GM21381 (cell line): ENCODE measurements around the gene NLRC5.
"Not testable (repeated sequence)": the region's sequence is repeated elsewhere in the genome, so short reads cannot be mapped to it uniquely, and the experiment has no call there.

ENCODE experiments used
- ATAC-seq: cut with Tn5 transposase; IDR thresholded peaks from one replicate; pipeline ENCODE4 v1.9.1; 2021; ENCODE audit warnings: mild to moderate bottlenecking, moderate library complexity; ENCODE audit not compliant: unreplicated experiment

Gene NLRC5

DNA sequence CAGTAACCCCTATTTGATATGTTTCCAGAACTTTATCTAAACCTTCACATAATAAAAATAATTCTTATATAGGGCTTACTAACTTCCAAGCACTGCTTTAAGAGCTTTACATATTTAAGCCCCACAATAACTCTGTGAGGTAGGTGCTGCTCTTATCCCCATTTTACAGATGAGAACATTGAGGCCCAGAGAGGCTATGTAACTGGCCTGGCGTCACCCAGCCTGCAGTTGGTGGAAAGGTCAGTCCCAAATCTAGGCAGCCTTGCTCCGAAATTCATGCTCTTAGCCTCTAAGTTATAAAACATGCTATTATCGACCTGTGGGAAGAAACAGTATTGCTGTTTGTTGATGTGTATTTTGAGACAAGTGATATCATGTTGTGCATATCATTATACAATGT lies 9.0 kb downstream of the NLRC5 start:
- no peak for ATAC-seq

DNA sequence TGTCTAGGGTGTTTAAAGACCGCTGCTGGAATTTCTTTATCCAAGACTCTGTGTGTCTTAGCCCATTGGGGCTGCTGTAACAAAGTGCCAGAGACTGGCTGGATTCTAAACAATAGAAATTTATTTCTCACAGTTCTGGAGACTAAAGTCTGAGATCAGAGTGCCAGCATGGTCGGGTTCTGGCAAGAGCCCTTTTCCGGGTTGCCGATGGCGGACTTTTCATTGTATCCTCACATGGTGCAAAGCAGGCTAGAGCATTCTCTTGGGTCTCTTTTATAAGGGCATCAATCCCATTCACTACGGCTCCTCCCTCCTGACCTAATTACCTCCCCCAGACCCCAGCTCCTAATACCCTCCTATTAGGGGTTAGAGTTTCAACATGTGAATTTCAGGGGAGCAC lies 9.5 kb downstream of the NLRC5 start:
- no peak for ATAC-seq

DNA sequence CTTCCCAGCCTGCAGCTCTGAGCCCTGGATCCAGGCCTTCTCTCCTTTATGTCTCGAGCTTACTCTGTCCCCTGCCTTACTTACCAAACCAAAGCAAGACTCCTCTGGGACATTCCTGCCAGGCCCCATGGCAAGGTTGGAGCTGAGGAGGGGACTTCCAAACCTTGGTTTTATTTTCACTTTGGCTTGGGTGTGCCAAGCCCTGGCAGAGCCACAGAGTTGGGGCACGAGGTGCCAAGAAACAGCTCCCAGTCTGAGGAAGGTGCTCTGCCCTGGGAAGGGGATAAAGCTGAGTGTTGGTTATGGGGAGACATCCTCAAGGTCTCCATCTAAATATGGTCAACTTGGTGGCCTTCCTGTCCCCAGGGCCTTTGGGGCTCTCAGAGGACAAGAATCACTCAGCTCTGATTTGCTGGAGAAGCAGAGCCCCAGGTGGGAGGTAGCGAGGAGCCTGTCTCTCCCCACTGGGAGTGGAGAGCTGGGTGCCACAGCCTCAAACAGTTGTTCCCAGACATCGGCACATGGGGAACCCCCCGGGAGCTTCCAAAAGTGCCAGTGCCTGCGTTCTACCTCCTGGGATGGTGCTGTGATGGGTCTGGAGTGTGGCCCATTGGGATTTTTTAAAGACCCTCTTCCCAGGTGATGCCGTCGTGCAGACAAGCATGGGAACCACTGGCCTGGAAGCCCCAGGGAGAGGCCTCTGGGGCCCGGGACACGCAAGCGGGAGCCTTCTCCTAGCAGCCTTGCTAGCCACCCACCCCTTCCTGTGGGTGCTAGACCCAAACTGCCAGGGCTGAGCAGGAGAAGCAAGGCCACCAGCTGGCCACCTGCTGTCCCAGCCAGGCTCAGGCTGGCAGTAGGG lies 10.3 kb downstream of the NLRC5 start:
- no peak for ATAC-seq

DNA sequence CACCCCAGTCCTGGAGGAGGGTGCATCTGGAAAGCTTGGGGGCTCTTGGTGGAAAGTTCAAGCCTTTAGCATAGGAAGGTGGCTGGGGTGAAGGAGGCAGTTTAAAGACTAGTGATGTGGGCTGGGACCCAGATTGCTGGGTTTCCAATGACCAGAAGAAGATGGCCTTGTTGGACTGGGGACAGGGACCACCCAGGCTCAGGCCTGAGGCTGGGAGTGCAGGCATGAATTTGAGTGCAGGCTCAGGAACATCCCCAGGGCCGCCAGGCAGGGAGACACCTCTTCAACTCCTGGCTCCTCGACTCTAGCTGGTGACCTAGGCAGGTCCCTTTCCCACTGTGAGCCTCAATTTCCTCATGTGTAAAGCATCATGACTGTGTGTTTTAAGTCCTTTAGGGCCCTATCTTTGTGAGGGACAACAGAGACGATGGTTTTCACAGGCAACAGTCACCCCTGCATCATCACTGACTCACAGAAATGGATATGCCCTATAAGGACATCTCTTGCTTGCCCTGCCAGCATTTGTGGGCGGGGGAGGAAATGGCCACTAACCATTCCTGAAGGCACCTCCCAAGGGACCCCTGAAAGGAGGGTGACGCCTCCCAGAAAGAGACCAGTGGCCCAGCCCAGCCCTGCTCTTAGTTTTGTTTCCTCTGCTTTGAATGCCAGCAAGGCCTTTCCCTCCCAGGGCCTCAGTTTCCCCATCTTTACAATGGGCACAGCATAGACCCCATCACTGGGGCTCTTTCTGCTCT lies 11.1 kb downstream of the NLRC5 start:
- peak; percentile 47 for ATAC-seq

DNA sequence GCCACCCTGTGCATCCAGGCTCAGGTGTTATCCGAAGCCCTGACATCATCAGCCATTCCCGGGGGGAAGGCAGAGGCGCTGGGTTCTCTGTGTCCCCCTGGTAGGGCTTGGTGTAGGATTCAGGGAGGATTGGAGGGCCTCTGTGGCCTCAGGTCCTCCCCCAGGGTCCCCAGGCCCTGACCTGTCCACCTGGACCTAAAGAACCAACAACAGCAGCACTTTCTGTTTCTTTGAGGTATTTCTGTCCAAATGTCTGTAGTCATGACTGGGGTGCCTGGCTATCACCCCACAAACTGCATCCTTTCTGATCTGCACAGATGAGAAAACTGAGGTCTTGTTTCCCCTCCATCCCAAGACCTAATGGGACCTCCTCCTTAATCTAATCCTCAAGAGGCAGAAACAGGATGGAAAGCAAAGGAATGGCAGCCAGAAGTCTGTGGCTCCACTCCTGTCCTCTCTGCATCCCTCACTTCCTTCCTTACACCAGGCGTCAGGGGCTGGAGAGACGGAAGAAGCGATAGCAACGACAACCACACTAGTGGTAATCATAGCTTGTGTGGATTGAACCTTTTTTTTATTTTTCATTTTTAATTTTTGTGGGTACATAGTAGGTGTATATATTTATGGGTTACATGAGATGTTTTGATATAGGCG lies 11.8 kb downstream of the NLRC5 start:
- no peak for ATAC-seq

DNA sequence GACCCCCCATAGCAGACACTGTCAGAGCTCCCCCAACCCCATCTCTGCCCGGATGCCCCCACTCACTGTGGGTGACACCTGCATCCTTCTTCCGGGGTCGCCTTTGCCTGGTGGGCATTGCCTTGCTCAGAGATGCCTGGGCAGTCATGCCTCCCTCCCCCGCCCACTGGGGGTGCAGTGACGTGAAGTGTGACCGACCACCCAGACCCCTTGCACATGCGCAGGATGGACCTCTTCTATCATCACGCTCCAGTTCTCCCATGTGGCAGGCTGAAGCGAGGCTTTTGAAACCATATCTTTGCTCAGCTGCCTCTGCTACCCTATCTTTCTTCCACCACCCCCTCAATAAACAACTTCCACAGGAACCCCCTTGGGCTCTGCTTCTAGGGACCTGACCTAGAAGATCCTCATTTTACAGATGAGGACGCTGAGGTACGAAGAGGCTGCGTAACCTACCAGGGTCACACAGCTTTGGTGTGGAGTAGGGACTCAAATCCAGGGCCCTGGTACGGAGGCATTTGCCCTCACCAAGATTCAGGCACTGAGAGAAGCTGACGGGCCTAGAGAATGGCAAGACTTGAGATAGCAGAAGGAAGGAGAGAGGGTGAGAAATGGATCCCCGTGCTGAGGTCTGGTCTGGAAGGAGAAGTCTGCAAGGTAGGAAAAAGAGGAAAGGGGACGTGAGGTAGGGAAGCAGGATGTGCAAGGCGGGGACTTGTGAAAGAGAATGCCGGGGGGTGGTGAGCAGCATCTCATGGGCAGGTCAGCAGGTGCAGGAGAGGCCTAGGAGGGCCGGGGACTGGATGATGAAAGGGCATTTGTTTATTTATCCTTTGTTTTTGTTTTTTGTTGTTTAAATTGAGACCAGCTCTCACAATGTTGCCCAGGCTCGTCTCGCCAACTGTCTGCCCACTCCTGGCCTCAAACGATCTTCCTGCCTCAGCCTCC lies 14.4 kb downstream of the NLRC5 start:
- no peak for ATAC-seq

DNA sequence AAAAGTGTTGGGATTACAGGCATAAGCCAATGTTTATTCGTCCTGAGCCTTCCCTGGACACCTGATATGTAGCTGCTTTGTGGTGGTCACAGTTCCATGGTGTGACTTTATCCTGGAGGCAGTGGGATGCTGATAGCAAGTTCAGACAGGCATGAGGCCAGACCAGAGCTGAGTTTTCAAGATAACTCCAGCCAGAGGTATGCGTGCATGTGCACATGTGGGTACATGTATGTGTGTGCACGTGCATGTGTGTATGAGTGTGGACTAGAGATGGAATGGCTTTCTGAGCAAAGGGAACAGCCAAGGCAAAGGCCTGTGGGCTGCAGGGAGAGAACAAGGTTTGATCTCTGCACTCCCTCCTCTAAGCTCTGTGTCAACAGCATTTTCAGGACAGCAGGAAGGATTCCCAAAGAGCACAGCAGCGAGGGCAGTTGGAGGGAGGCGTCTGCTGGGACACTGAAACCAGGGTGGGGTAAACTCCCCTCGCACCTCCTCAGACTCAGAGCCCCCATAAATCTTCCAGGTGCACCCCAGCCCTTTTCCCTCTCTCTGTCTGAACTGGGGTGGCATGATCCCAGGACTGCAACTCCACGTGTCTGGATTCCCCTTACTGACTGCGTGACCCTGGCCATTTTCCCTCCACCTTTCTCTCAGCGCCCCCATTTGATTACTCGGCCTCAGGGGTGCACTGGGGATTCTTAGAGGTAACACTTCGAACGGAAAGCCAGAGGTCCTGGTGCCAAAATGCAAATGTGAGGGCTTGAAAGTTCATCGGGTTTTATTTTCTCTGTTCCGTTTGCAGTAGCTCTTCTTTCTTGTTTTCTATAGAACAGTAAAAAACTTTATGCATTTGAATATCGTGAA lies 15.3 kb downstream of the NLRC5 start:
- ATAC-seq: no peak

DNA sequence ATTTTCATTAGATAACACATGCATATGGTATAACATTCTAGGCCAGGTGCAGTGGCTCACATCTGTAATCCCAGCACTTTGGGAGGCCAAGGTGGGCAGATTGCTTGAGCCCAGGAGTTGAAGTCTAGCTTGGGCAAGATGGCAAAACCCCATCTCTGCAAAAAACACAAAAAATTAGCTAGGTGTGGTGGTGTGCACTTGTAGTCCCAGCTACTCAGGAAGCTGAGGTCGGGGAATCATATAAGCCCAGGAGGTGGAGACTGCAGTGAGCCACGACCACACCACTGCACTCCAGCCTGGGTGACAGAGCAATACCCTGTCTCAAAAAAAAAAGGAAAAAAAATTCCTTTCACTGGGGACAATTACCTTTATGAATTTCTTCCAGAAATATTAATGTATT lies 16.2 kb downstream of the NLRC5 start:
- not testable (repeated sequence) for ATAC-seq

DNA sequence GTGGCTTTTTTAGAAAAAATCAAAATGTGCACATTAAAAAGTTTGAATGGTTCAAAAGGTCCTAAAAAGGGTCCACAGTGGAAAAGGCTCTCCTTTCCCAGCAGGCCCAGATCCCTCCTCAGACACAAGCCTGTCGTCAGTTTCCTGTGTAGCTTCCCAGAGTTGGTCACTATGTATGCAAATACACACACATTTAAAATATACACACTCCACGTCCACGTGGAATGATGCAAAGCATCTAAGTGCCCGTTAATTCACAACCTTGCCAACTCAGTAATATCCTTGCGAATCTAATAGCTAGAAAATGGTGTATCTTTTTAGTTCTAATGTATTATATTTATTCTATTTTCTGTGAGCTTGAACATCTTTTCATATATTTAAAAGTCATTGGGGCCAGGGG lies 17.7 kb downstream of the NLRC5 start:
- ATAC-seq: no peak

DNA sequence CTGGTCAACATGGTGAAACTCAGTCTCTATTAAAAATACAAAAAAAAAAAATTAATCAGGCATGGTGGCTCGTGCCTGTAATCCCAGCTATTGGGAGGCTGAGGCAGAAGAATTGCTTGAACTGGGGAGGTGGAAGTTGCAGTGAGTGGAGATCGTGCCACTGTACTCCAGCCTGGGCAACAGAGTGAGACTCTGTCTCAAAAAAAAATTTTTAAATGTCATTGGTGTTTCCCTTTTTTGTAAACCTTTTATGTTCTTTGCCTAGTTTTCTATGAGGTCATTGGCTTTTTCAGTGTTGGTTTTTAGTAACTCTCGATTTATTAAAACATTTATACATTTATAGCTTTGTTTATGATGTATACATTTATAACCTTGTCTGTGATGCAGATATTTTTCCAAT lies 18.2 kb downstream of the NLRC5 start:
- no peak for ATAC-seq

DNA sequence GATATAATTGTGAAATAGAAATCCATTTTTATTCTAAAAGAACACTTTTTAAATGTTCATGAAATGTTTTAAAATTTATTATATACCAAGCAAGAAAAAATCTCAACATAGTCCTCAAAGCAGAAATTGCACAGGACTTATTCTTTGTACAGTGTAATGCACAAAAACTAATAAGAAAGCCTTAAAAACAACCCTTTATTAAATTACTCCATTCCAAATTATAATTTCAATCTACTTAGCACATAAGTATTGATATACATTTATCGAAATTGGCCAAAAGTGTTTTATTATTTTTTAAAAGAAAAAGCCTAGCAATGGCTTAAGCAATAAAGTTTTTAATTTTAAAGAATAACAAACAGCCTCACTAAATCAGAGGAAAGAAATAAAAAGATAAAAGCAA lies 19.1 kb downstream of the NLRC5 start:
- no peak for ATAC-seq

DNA sequence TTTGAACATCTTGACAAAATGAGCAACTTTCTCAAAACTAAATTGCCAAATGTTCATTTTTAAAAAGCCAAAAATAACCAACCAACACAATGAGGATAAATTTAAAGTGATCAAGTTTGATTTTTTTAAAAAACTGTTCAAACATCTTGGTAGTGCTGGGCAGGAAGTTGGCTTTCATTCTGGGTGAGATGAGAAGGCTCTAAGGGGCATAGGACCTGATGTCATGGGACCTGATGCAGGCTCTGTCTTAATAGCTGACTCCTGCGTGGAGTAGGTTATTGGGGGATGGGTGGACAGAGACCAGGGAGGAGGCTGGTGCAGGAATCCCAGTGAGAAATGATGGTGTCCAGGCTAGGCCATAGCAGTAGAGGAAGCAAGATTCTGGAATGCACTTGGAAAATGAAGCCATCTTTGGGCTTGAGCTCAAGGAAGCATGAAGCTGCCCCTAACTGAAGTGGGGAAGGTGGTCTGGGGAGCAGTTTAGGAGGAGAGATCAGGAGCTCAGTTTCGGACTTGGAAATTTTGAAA lies 20.4 kb downstream of the NLRC5 start:
- ATAC-seq: no peak

DNA sequence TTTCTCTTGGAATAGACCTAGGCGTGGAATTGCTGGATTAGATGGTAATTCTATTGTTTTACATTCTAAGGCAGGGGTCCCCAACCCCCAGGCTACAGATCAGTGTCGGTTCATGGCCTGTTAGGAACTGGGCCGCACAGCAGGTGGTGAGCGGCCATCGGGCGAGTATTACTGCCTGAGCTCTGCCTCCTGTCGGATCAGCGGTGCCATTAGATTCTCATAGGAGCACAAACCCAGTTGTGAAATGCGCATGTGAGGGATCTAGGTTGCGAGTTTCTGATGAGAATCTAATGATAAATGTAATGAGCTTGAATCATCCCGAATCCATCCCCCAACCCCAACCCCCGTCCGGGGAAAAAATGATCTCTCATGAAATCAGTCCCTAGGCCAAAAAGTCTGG lies 23.0 kb downstream of the NLRC5 start:
- ATAC-seq: no peak

DNA sequence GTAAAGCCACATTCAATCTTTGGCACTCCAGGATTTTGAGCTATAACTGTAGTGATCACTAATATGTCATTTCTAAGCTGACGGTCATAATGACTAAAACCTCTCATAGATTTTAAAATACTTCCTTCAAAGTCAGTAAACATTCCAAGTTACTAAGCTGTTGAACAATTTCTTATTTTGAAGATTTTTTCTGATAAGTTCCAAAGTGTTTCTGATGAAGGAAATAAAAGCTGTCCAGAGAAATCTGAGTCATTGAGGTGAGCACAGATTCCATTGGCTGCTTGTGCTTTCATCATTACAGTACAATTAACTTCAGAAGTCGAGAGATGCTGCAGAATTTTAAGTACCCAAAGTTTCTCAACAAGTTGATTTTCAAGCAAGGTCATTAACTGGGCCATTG lies 23.9 kb downstream of the NLRC5 start:
- no peak for ATAC-seq

DNA sequence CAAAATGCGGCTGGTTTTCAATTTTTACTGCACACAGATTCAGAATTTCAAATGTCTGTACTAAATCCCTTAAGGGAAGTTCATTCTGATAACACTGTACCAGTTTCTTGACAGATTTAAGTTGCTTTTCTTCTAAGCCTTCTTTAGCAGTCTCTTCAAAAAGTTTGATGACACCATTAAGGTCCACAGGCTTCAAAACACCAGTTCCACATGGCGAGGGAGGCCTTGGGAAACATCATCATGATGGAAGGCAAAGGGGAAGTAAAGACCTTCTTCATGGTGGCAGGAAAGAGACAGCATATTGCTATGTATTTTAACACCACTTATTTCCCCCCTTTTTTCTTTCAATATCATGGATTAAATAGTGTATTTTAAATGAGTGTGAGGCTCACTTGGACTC lies 24.5 kb downstream of the NLRC5 start:
- ATAC-seq: no peak

DNA sequence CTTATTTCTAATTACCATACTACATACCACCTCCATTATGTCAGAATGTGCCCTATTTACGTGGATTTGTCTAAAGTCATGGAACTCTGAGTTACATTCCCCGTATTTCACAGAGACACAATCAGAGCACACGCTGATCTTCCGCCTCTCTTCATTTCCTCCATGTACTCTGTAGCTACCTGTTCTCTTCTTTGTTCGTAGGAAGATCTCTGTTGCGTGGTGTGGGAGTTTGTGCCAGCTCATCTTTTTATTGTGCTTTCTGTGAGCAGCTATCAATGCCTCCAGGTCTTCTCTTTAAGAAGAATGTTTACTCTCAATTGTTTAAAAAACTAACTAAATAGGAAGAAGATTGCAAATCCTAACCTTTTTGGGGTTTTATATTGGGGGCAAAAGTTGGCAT lies 26.9 kb downstream of the NLRC5 start:
- no peak for ATAC-seq

DNA sequence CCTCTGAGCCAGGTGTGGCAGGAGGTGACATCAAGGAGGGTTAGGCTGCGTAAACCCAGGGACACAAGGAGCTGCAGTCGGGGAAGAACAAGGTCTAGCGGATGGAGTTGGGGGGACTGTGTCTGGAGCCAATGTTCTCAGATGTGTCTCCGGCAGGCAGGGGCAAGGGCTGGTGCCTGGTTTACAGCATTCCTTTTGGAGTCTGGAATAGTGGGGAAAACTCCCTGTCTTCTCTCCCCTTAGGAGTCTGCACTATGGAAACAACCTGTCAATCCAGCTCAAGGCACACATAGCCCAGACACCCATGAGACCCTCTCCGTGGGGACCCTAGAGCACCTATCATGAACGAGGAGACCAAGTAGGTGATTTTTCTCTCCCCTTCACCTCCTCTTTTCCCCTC lies 27.5 kb downstream of the NLRC5 start:
- ATAC-seq: no peak

DNA sequence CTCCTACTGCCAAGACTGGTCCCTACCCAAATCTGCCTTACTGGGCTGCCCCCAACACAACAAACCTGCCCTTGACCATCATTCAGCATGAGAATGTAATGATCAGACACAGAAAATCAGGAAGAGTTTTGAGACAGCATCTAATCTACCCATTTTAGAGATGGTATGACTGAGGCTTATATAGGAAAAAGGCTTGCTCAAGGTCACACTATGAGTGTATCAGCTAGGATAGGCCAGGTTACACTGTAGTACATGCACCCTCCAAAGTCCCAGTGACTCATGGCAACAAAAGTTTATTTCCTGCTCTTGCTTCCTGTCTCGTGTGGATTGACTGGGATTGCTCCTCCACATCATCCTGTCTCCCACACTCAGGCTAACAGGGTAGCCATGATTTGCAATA lies 27.9 kb downstream of the NLRC5 start:
- no peak for ATAC-seq

DNA sequence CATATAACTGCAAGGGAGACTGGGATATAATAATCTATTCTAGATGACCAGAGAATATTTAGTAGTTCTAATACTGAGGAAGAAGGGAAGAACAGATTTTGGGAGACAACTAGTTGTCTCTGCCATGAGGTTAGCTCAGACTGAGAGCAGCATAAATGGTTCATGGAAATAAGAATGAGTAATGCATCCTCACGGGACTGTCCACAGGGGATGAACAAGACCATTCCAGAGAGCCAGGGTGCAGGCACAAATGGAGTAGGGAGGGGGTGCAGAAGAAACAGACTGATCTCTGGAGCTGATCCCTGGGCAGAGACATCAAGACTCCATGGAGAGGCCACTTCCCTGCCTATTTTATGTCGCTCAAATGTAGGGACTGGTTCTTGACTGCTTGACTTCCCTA lies 30.4 kb downstream of the NLRC5 start:
- ATAC-seq: no peak

DNA sequence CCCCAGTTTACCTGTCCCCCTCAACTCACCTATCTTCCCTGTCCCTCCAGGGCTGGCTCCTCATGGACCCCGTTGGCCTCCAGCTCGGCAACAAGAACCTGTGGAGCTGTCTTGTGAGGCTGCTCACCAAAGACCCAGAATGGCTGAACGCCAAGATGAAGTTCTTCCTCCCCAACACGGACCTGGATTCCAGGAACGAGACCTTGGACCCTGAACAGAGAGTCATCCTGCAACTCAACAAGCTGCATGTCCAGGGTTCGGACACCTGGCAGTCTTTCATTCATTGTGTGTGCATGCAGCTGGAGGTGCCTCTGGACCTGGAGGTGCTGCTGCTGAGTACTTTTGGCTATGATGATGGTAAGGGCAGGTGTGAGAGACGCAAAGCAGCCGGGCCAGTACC lies 31.3 kb downstream of the NLRC5 start:
- no peak for ATAC-seq
